Measurements from ENCODE around the gene HOXA11. TPM values are rescaled to one million over a fixed set of nuclear protein-coding genes. Genes with fewer than 3 reads are reported as not detected.

HOXA11 gene
- total RNA-seq, 2 donors from 2014 or later: 0.28 to 3.7 TPM

- H3K4me1 ChIP-seq (ENCODE audit: control insufficient read depth in 1 of 2, low read depth in 2 of 2): peaks cover 40 to 57% of the 10 kb centered on the region in 2 donors
- DNase-seq (ENCODE audit: low spot score) (no peak), ATAC-seq (ENCODE audit: insufficient number of reproducible peaks, low FRiP score, low read depth) (no peak)
- H3K9me3 ChIP-seq: no peaks in the 10 kb centered on the region
- peak overlapping the region; percentile 28 for H3K4me3 ChIP-seq
- TF ChIP-seq, protein P1, sequence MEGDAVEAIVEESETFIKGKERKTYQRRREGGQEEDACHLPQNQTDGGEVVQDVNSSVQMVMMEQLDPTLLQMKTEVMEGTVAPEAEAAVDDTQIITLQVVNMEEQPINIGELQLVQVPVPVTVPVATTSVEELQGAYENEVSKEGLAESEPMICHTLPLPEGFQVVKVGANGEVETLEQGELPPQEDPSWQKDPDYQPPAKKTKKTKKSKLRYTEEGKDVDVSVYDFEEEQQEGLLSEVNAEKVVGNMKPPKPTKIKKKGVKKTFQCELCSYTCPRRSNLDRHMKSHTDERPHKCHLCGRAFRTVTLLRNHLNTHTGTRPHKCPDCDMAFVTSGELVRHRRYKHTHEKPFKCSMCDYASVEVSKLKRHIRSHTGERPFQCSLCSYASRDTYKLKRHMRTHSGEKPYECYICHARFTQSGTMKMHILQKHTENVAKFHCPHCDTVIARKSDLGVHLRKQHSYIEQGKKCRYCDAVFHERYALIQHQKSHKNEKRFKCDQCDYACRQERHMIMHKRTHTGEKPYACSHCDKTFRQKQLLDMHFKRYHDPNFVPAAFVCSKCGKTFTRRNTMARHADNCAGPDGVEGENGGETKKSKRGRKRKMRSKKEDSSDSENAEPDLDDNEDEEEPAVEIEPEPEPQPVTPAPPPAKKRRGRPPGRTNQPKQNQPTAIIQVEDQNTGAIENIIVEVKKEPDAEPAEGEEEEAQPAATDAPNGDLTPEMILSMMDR (IDR thresholded peaks at IDR 0.05): no peak
- no peaks in the 10 kb centered on the region for H3K36me3 ChIP-seq
- peak overlapping the region in 1 of 2 donors; percentile 5 for H3K27ac ChIP-seq
- peaks cover 51% of the 10 kb centered on the region for H3K27me3 ChIP-seq (replicated peaks; ENCODE audit: insufficient read depth)
These were observed 3.6 kb upstream of the HOXA11 start for GRCh38 chr7:27188386-27189294.

DNA sequence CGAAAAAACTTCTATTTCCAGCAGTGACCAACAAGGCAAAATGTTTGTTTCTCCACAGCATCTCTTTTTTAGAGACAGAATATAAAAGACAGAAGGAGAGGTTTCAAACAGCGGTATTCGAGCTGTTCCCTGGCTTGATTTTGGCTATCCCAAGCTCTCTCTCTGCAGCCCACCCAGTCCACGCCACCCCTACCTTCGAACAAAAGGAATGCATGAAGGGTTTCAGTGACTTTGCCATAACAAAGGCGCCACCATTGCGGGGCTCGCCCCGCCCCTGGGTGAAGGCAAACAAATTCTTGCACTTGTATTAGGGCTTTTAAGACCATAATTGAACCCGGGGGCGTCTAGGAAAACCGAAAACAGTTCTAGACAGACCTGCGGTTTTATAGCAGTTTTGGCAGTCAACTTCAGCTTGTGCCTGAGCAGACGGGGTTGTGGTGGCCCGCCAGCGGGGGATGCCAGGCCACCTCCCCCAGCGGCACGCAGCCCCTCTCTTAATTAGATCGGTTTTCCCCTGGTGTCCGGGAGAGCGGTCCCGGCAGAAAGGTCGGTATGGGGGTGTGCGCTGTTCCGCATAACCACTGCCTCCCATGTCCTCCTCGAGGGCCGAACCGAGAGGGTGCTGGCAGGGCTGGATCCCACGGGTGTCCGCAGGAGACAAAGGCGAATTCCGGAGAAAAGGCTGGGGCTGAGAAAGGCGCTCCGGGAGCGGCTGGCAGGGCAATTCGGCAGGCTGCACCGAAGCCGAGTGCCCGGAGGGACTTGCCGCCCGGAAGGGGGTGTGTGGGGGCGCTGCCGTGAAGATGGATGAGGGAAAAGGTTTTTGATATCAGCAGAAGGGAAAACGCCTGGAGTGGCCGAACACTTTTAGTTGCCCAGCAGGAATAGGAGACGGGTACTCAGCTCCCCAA lies 2.7 kb upstream of the HOXA11 start:
- H3K27me3 ChIP-seq (replicated peaks; ENCODE audit: insufficient read depth): peaks cover 50% of the 10 kb centered on the region
- peaks cover 34 to 61% of the 10 kb centered on the region in 2 donors for H3K4me1 ChIP-seq (ENCODE audit: control insufficient read depth in 1 of 2, low read depth in 2 of 2)
- H3K9me3 ChIP-seq: no peaks in the 10 kb centered on the region
- TF ChIP-seq, protein P1 (IDR thresholded peaks at IDR 0.05): no peak
- peak overlapping the region; percentile 28 for H3K4me3 ChIP-seq
- H3K27ac ChIP-seq: peak overlapping the region in 1 of 2 donors; percentile 5
- no peak for ATAC-seq (ENCODE audit: insufficient number of reproducible peaks, low FRiP score, low read depth)
- H3K36me3 ChIP-seq: no peaks in the 10 kb centered on the region
- no peak for DNase-seq (ENCODE audit: low spot score)

- no peaks in the 10 kb centered on the region for H3K36me3 ChIP-seq
- H3K4me1 ChIP-seq (ENCODE audit: control insufficient read depth in 1 of 2, low read depth in 2 of 2): peaks cover 29 to 53% of the 10 kb centered on the region in 2 donors
- peaks cover 54% of the 10 kb centered on the region for H3K27me3 ChIP-seq (replicated peaks; ENCODE audit: insufficient read depth)
- DNase-seq (ENCODE audit: low spot score): no peak
- H3K27ac ChIP-seq: peak overlapping the region in 1 of 2 donors; percentile 5
- no peak for ATAC-seq (ENCODE audit: insufficient number of reproducible peaks, low FRiP score, low read depth)
- TF ChIP-seq, protein P1 (IDR thresholded peaks at IDR 0.05): no peak
- H3K9me3 ChIP-seq: no peaks in the 10 kb centered on the region
- H3K4me3 ChIP-seq: no peak overlapping the region
These were observed 1.8 kb upstream of the HOXA11 start for GRCh38 chr7:27186668-27187474.

DNA sequence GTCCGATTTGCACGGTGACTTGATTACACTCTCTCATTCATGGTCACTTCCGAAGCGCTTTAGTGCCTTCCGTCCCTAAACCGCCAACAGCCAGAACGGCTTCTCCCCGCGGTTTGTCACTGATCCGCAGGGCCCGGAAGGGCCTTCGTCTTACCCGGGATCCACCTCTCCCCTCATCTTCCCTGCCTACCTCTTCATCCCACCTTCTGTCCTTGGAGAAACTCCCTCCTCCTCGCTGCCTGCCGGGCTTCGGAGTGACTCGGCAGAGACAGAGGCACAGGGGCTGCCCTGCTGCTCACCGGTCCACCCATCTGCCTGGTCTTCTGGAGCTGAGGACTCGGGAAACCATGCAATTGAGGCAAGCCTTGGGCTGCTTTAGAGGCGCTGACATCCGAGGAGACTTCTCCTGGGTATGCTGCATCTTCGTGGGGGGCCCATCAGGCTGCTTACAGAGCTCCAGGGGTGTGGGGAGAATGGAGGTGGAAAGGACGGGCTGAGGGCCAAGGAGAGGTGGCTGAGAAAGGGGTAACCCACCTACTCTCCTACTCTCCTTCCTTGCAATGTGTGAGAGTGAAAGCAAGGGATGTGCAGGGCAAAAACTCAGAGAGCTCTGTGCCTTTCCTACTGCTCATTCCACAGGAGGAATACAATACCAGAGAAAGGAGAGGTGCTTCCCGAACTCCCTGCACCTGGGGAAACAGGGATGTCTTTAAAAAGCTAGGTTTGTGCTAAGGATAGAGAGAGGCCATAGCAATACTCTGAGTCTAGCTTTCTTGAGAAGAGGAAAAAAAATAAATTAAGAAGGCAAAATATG lies 1.0 kb upstream of the HOXA11 start:
- H3K4me3 ChIP-seq: peak overlapping the region; percentile 68
- peaks cover 29 to 53% of the 10 kb centered on the region in 2 donors for H3K4me1 ChIP-seq (ENCODE audit: control insufficient read depth in 1 of 2, low read depth in 2 of 2)
- H3K27ac ChIP-seq: no peak overlapping the region
- no peak for DNase-seq (ENCODE audit: low spot score)
- TF ChIP-seq, protein P1 (IDR thresholded peaks at IDR 0.05): no peak
- no peak for ATAC-seq (ENCODE audit: insufficient number of reproducible peaks, low FRiP score, low read depth)
- H3K9me3 ChIP-seq: no peaks in the 10 kb centered on the region
- H3K36me3 ChIP-seq: no peaks in the 10 kb centered on the region
- H3K27me3 ChIP-seq (replicated peaks; ENCODE audit: insufficient read depth): peaks cover 53% of the 10 kb centered on the region

All from thoracic aorta (tissue), 2 donors.